ENCODE data around the gene IZUMO4. TPM values are rescaled to one million over a fixed set of nuclear protein-coding genes. Genes with fewer than 3 reads are reported as not detected.

Gene IZUMO4
- total RNA-seq, 1 experiment from 2014 or later: 1.3 TPM

DNA sequence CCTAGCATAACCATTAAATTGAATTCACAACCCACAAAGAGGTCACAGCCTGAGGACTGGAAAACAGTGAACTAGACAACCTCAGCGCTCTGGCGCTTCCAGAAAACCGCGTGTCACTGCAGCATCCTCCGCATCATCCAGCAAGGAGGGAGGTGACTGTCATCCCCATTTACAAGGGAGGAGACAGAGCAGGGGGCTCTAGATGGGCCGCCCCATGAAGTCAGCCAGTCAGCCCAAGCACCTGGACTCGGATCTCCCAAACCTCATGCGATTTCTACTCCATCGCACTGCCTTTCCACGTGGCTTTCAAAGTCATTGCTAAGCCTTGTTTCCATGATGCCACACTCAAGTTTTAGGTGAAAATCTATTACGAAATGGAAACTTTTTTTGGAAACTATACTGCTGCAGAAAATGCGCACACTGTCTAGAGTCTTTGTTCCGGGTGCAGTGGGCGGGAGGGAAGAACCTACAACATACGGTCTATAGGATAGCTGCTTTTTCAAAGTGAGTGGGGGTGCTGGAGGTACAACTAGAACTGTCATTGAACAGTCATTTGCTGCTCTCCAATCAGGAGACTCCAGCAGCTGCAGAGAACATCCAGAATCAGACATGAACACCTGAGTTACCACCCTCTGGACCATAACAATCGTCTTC lies 51.9 kb downstream of the IZUMO4 start:
- DNase-seq (ENCODE audit: low spot score): no peak

Other genes starting within 250 kb of the IZUMO4 start
- gene REXO1, start 248.4 kb upstream of the IZUMO4 start, total RNA-seq (2014; rRNA removed; shearing (Covaris generic)): 2.3 and 4.2 TPM in 2 replicates
- 1.8 and 4.6 TPM in 2 replicates for gene KLF16, start 233.3 kb upstream of the IZUMO4 start, total RNA-seq (2014; rRNA removed; shearing (Covaris generic))
- gene ABHD17A, start 211.4 kb upstream of the IZUMO4 start, total RNA-seq (2014; rRNA removed; shearing (Covaris generic)): 20.2 and 40.6 TPM in 2 replicates
- 0.93 and 1.0 TPM in 2 replicates for gene ADAT3, start 191.5 kb upstream of the IZUMO4 start, total RNA-seq (2014; rRNA removed; shearing (Covaris generic))
- 66.3 and 68.3 TPM in 2 replicates for gene SCAMP4, start 191.5 kb upstream of the IZUMO4 start, total RNA-seq (2014; rRNA removed; shearing (Covaris generic))
- gene CSNK1G2, start 155.7 kb upstream of the IZUMO4 start, total RNA-seq (2014; rRNA removed; shearing (Covaris generic)): 23.2 and 36.6 TPM in 2 replicates
- gene BTBD2, start 81.2 kb upstream of the IZUMO4 start, total RNA-seq (2014; rRNA removed; shearing (Covaris generic)): 37.6 and 40.1 TPM in 2 replicates
- 33.9 and 49.6 TPM in 2 replicates for gene MKNK2, start 45.7 kb upstream of the IZUMO4 start, total RNA-seq (2014; rRNA removed; shearing (Covaris generic))
- gene MOB3A, start 589 bp upstream of the IZUMO4 start, total RNA-seq (2014; rRNA removed; shearing (Covaris generic)): 3.8 and 9.0 TPM in 2 replicates
- gene AP3D1, start 54.7 kb downstream of the IZUMO4 start, total RNA-seq (2014; rRNA removed; shearing (Covaris generic)): 51.0 and 60.4 TPM in 2 replicates
- gene DOT1L, start 67.0 kb downstream of the IZUMO4 start, total RNA-seq (2014; rRNA removed; shearing (Covaris generic)): 1.5 and 6.8 TPM in 2 replicates
- gene PLEKHJ1, start 139.4 kb downstream of the IZUMO4 start, total RNA-seq (2014; rRNA removed; shearing (Covaris generic)): 45.1 and 50.8 TPM in 2 replicates
- gene SF3A2, start 139.9 kb downstream of the IZUMO4 start, total RNA-seq (2014; rRNA removed; shearing (Covaris generic)): 10.8 and 13.3 TPM in 2 replicates
- 0.68 and 1.0 TPM in 2 replicates for gene AMH, start 152.4 kb downstream of the IZUMO4 start, total RNA-seq (2014; rRNA removed; shearing (Covaris generic))
- 0.66 TPM in 1 of 2 replicates, not detected in the other for gene JSRP1, start 159.5 kb downstream of the IZUMO4 start, total RNA-seq (2014; rRNA removed; shearing (Covaris generic))
- gene PEAK3, start 185.3 kb downstream of the IZUMO4 start, total RNA-seq (2014; rRNA removed; shearing (Covaris generic)): 0.06 TPM in 1 of 2 replicates, not detected in the other
- 0.02 TPM in 1 of 2 replicates, not detected in the other for gene LINGO3, start 211.2 kb downstream of the IZUMO4 start, total RNA-seq (2014; rRNA removed; shearing (Covaris generic))
- 235 and 259 TPM in 2 replicates for gene LSM7, start 231.7 kb downstream of the IZUMO4 start, total RNA-seq (2014; rRNA removed; shearing (Covaris generic))
- 9.3 and 10.2 TPM in 2 replicates for gene SPPL2B, start 231.8 kb downstream of the IZUMO4 start, total RNA-seq (2014; rRNA removed; shearing (Covaris generic))

Measured in H4 (cell line).